ENCODE measurements around the gene RASAL2. TPM values are rescaled to one million over a fixed set of nuclear protein-coding genes. Genes with fewer than 3 reads are reported as not detected.

The RASAL2 gene
- total and polyA plus RNA-seq, 2 donors (not counting 1 experiment from before 2014, with no cell fraction given), result 11.9 to 21.8 TPM

- DNase-seq (ENCODE audit: low read depth in 2 of 2), result peak in 1 of 2 donors; percentile 21
- Histone ChIP-seq H3K4me2 (ENCODE audit: extremely low read depth, insufficient read depth, low read length) (no peak overlapping the region), H3K27me3 (ENCODE audit: control insufficient read depth, insufficient read depth, low read length) (no peaks in the 10 kb centered on the region), H3K4me1 (ENCODE audit: control insufficient read depth, extremely low read depth, insufficient read depth, low read length) (no peaks in the 10 kb centered on the region), H3K9me3 (ENCODE audit: control insufficient read depth, insufficient read depth, low read depth, low read length) (no peaks in the 10 kb centered on the region), H3K36me3 (ENCODE audit: control insufficient read depth, insufficient read depth, low read length) (no peaks in the 10 kb centered on the region), H3K27ac (ENCODE audit: insufficient read depth, low read length) (no peak overlapping the region), H4K20me1 (ENCODE audit: control insufficient read depth, extremely low read depth, insufficient read depth, low read length) (no peaks in the 10 kb centered on the region), H2AFZ (ENCODE audit: low read length) (no peak overlapping the region), H3K79me2 (ENCODE audit: control insufficient read depth, insufficient read depth, low read length) (no peaks in the 10 kb centered on the region), H3K9ac (ENCODE audit: insufficient read depth, low read length) (no peak overlapping the region), H3K4me3 (replicated peaks in 1 of 4; ENCODE audit: control extremely low read depth in 1 of 4, insufficient read depth in 1 of 4, low read depth in 3 of 4, low read length in 4 of 4) (no peak overlapping the region)
- TF ChIP-seq CTCF (conservative IDR thresholded peaks at IDR 0.05 in 1 of 2, IDR thresholded peaks at IDR 0.05 in 1 of 2; ENCODE audit: low read depth in 1 of 2, low read length in 2 of 2) (no peak), EZH2 (IDR thresholded peaks at IDR 0.05; ENCODE audit: low read length, missing control alignments) (no peak)
Observed at GRCh38 chr1:178278916-178279686, 185.2 kb downstream of the RASAL2 start.

- no peak overlapping the region for H3K4me2 ChIP-seq (ENCODE audit: extremely low read depth, insufficient read depth, low read length)
- no peaks in the 10 kb centered on the region for H3K36me3 ChIP-seq (ENCODE audit: control insufficient read depth, insufficient read depth, low read length)
- peak; percentile 68 to 86 for DNase-seq (ENCODE audit: low read depth in 2 of 2)
- H3K27ac ChIP-seq (ENCODE audit: insufficient read depth, low read length), result no peak overlapping the region
- no peak overlapping the region for H3K9ac ChIP-seq (ENCODE audit: insufficient read depth, low read length)
- H3K27me3 ChIP-seq (ENCODE audit: control insufficient read depth, insufficient read depth, low read length), result no peaks in the 10 kb centered on the region
- no peak overlapping the region for H3K4me3 ChIP-seq (replicated peaks in 1 of 4; ENCODE audit: control extremely low read depth in 1 of 4, insufficient read depth in 1 of 4, low read depth in 3 of 4, low read length in 4 of 4)
- no peak overlapping the region for H2AFZ ChIP-seq (ENCODE audit: low read length)
- H3K4me1 ChIP-seq (ENCODE audit: control insufficient read depth, extremely low read depth, insufficient read depth, low read length), result no peaks in the 10 kb centered on the region
- no peaks in the 10 kb centered on the region for H3K79me2 ChIP-seq (ENCODE audit: control insufficient read depth, insufficient read depth, low read length)
- TF ChIP-seq EZH2 (IDR thresholded peaks at IDR 0.05; ENCODE audit: low read length, missing control alignments), result no peak
- TF ChIP-seq CTCF (conservative IDR thresholded peaks at IDR 0.05 in 1 of 2, IDR thresholded peaks at IDR 0.05 in 1 of 2; ENCODE audit: low read depth in 1 of 2, low read length in 2 of 2), result peak; percentile 28 to 68
- no peaks in the 10 kb centered on the region for H4K20me1 ChIP-seq (ENCODE audit: control insufficient read depth, extremely low read depth, insufficient read depth, low read length)
- H3K9me3 ChIP-seq (ENCODE audit: control insufficient read depth, insufficient read depth, low read depth, low read length), result no peaks in the 10 kb centered on the region
Observed at GRCh38 chr1:178282949-178283367, 189.1 kb downstream of the RASAL2 start.

GRCh38 chr1:178283409-178283808, 189.5 kb downstream of the RASAL2 start:
- Histone ChIP-seq H3K9ac (ENCODE audit: insufficient read depth, low read length) (no peak overlapping the region), H2AFZ (ENCODE audit: low read length) (no peak overlapping the region), H3K4me3 (replicated peaks in 1 of 4; ENCODE audit: control extremely low read depth in 1 of 4, insufficient read depth in 1 of 4, low read depth in 3 of 4, low read length in 4 of 4) (no peak overlapping the region), H3K79me2 (ENCODE audit: control insufficient read depth, insufficient read depth, low read length) (no peaks in the 10 kb centered on the region), H3K4me2 (ENCODE audit: extremely low read depth, insufficient read depth, low read length) (no peak overlapping the region), H3K27me3 (ENCODE audit: control insufficient read depth, insufficient read depth, low read length) (no peaks in the 10 kb centered on the region), H4K20me1 (ENCODE audit: control insufficient read depth, extremely low read depth, insufficient read depth, low read length) (no peaks in the 10 kb centered on the region), H3K4me1 (ENCODE audit: control insufficient read depth, extremely low read depth, insufficient read depth, low read length) (no peaks in the 10 kb centered on the region), H3K27ac (ENCODE audit: insufficient read depth, low read length) (no peak overlapping the region), H3K9me3 (ENCODE audit: control insufficient read depth, insufficient read depth, low read depth, low read length) (no peaks in the 10 kb centered on the region), H3K36me3 (ENCODE audit: control insufficient read depth, insufficient read depth, low read length) (no peaks in the 10 kb centered on the region)
- TF ChIP-seq EZH2 (IDR thresholded peaks at IDR 0.05; ENCODE audit: low read length, missing control alignments), result no peak
- peak; percentile 28 to 41 for DNase-seq (ENCODE audit: low read depth in 2 of 2)
